Uterus (tissue), 4 donors: Measurements from ENCODE around the gene ALOX5AP. TPM values are rescaled to one million over a fixed set of nuclear protein-coding genes. Genes with fewer than 3 reads are reported as not detected.

Experiments used
- DNase-seq, 2 donors: peaks; one replicate each; pipeline ENCODE4 v3.0.0-alpha.2; 2019 to 2020
- H3K27ac ChIP-seq, 2 donors: fragments of 200-600 bp; sonication (generic); 1 replicate in 1 of 2; 2 replicates in 1 of 2; pipeline ENCODE4 v1.5.1; 2016 to 2018
- H3K27me3 ChIP-seq, 2 donors: fragments of 200-600 bp; sonication (generic); one replicate each; pipeline ENCODE4 v1.5.1; 2018 to 2019; ENCODE audit warnings: control low read depth in 1 of 2
- H3K36me3 ChIP-seq, 2 donors: fragments of 200-600 bp; sonication (generic); one replicate each; pipeline ENCODE4 v1.5.1; 2019; ENCODE audit warnings: control low read depth in 1 of 2
- H3K4me1 ChIP-seq, 2 donors: fragments of 200-600 bp; sonication (generic); one replicate each; pipeline ENCODE4 v1.5.1; 2018 to 2019; ENCODE audit warnings: control low read depth in 1 of 2
- H3K4me3 ChIP-seq, 2 donors: fragments of 200-600 bp; sonication (generic); 1 replicate in 1 of 2; 2 replicates in 1 of 2; pipeline ENCODE4 v1.5.1; 2018 to 2019; ENCODE audit warnings: mild to moderate bottlenecking in 1 of 2
- H3K9me3 ChIP-seq, 2 donors: fragments of 200-600 bp; sonication (generic); one replicate each; pipeline ENCODE4 v1.5.1; 2019; ENCODE audit warnings: control low read depth in 1 of 2
- CTCF ChIP-seq, 4 experiments: fragments of 200-600 bp in 2 of 4; fragments of 450-650 bp in 2 of 4; sonication (generic) in 2 of 4; IDR thresholded peaks; one replicate each; pipeline ENCODE4 v1.5.1; 2016 to 2019; ENCODE audit warnings: antibody characterized with exemption in 4 of 4, mild to moderate bottlenecking in 2 of 4, moderate library complexity in 1 of 4
- POLR2A ChIP-seq, 2 donors: fragments of 450-650 bp; IDR thresholded peaks; one replicate each; pipeline ENCODE4 v1.6.1; 2016; ENCODE audit warnings: antibody characterized with exemption in 2 of 2, mild to moderate bottlenecking in 1 of 2, moderate library complexity in 1 of 2
- intact Hi-C: fragments of 100-400 bp; cut with DNase I; formaldehyde crosslinking; loops from one replicate; pipeline ENCODE4 v1.15.1; 2023; ENCODE audit warnings: low total_unique reads
- total RNA-seq, 4 donors: library from RNA; depleted of rRNA in 3 of 4; stranded (reverse); fragments of >200 nt in 3 of 4; gene quantifications; one replicate each; pipeline versions ENCODE4 v1.1.0 to v1.2.4, GENCODE V29; 2014 to 2023
- donor health status: DM: yes; HTN: yes; CAD: no.

The ALOX5AP gene
- total RNA-seq, 4 donors from 2014 or later = 4.4 to 40.6 (median 12.7) TPM

GRCh38 chr13:30755678-30756077 lies 20.3 kb downstream of the ALOX5AP start:
- no peaks in the 10 kb centered on the region for H3K9me3 ChIP-seq
- H3K36me3 ChIP-seq = no peaks in the 10 kb centered on the region
- H3K27ac ChIP-seq = no peak overlapping the region
- intact Hi-C loops = no loop called here
- no peaks in the 10 kb centered on the region for H3K27me3 ChIP-seq
- no peak for TF ChIP-seq CTCF (IDR thresholded peaks at IDR 0.05)
- no peak for TF ChIP-seq POLR2A (IDR thresholded peaks at IDR 0.05)
- no peak for DNase-seq
- no peak overlapping the region for H3K4me3 ChIP-seq
- H3K4me1 ChIP-seq = no peaks in the 10 kb centered on the region

- no peaks in the 10 kb centered on the region for H3K27me3 ChIP-seq
- no peak for DNase-seq
- no peaks in the 10 kb centered on the region for H3K9me3 ChIP-seq
- H3K36me3 ChIP-seq = no peaks in the 10 kb centered on the region
- H3K4me1 ChIP-seq = no peaks in the 10 kb centered on the region
- no peak overlapping the region for H3K4me3 ChIP-seq
- no peak overlapping the region for H3K27ac ChIP-seq
- intact Hi-C loops = no loop called here
- no peak for TF ChIP-seq CTCF (IDR thresholded peaks at IDR 0.05)
- no peak for TF ChIP-seq POLR2A (IDR thresholded peaks at IDR 0.05)
Measured at GRCh38 chr13:30757026-30757742, 21.8 kb downstream of the ALOX5AP start.

GRCh38 chr13:30759748-30760147 lies 24.4 kb downstream of the ALOX5AP start:
- TF ChIP-seq CTCF (IDR thresholded peaks at IDR 0.05) (no peak), POLR2A (IDR thresholded peaks at IDR 0.05) (no peak)
- no peaks in the 10 kb centered on the region for H3K4me1 ChIP-seq
- no peaks in the 10 kb centered on the region for H3K27me3 ChIP-seq
- intact Hi-C loops = no loop called here
- no peak overlapping the region for H3K4me3 ChIP-seq
- no peak for DNase-seq
- H3K9me3 ChIP-seq = no peaks in the 10 kb centered on the region
- no peaks in the 10 kb centered on the region for H3K36me3 ChIP-seq
- no peak overlapping the region for H3K27ac ChIP-seq

- no peak for DNase-seq
- TF ChIP-seq CTCF (IDR thresholded peaks at IDR 0.05) = no peak
- TF ChIP-seq POLR2A (IDR thresholded peaks at IDR 0.05) = no peak
- Histone ChIP-seq H3K27me3 (no peaks in the 10 kb centered on the region), H3K9me3 (no peaks in the 10 kb centered on the region), H3K36me3 (no peaks in the 10 kb centered on the region), H3K4me1 (no peaks in the 10 kb centered on the region), H3K4me3 (no peak overlapping the region), H3K27ac (no peak overlapping the region)
- intact Hi-C loops = no loop called here
Measured at GRCh38 chr13:30762643-30763042, 27.3 kb downstream of the ALOX5AP start.

- intact Hi-C loops = no loop called here
- TF ChIP-seq CTCF (IDR thresholded peaks at IDR 0.05) = no peak
- no peak for TF ChIP-seq POLR2A (IDR thresholded peaks at IDR 0.05)
- H3K27ac ChIP-seq = no peak overlapping the region
- H3K27me3 ChIP-seq = no peaks in the 10 kb centered on the region
- H3K36me3 ChIP-seq = no peaks in the 10 kb centered on the region
- H3K4me3 ChIP-seq = no peak overlapping the region
- H3K4me1 ChIP-seq = no peaks in the 10 kb centered on the region
- no peak for DNase-seq
- H3K9me3 ChIP-seq = no peaks in the 10 kb centered on the region
Measured at GRCh38 chr13:30763786-30764413, 28.6 kb downstream of the ALOX5AP start.
